BLaER1 (cell line): ENCODE measurements around the gene KLK10.
A peak's percentile ranks its signal among the peaks of the same experiment; 100 is the strongest.

Experiments used
- H3K27ac ChIP-seq: shearing (Covaris generic); formaldehyde crosslinking; 2 replicates; pipeline ENCODE4 v1.8.1; 2022
- H3K27me3 ChIP-seq: shearing (Covaris generic); formaldehyde crosslinking; 2 replicates; pipeline ENCODE4 v1.8.1; 2022
- H3K36me3 ChIP-seq: shearing (Covaris generic); formaldehyde crosslinking; 2 replicates; pipeline ENCODE4 v1.8.1; 2022
- H3K4me1 ChIP-seq: shearing (Covaris generic); formaldehyde crosslinking; 2 replicates; pipeline ENCODE4 v1.8.1; 2022
- H3K4me2 ChIP-seq: shearing (Covaris generic); formaldehyde crosslinking; 2 replicates; pipeline ENCODE4 v1.8.1; 2022
- H3K4me3 ChIP-seq: shearing (Covaris generic); formaldehyde crosslinking; 2 replicates; pipeline ENCODE4 v1.8.1; 2022
- H3K9ac ChIP-seq: shearing (Covaris generic); formaldehyde crosslinking; 2 replicates; pipeline ENCODE4 v1.8.1; 2022
- H3K9me3 ChIP-seq: shearing (Covaris generic); formaldehyde crosslinking; 2 replicates; pipeline ENCODE4 v1.8.1; 2022
- H4K20me1 ChIP-seq: shearing (Covaris generic); formaldehyde crosslinking; 2 replicates; pipeline ENCODE4 v1.8.1; 2022
- Cebpa-rat ChIP-seq: shearing (Covaris generic); IDR thresholded peaks from 2 replicates; pipeline ENCODE4 v1.8.1; 2022

The KLK10 gene

GRCh38 chr19:51016798-51017683 is 2.5 kb downstream of the KLK10 start:
- Histone ChIP-seq H3K4me1 (peaks cover 33% of the 10 kb centered on the region), H3K4me2 (no peak overlapping the region), H3K9me3 (no peaks in the 10 kb centered on the region), H3K9ac (no peak overlapping the region), H3K27me3 (peaks cover 42% of the 10 kb centered on the region), H3K36me3 (no peaks in the 10 kb centered on the region), H4K20me1 (no peaks in the 10 kb centered on the region; the same call in 1 of the 2 replicates), H3K27ac (no peak overlapping the region), H3K4me3 (no peak overlapping the region)
- no peak for TF ChIP-seq Cebpa-rat

DNA sequence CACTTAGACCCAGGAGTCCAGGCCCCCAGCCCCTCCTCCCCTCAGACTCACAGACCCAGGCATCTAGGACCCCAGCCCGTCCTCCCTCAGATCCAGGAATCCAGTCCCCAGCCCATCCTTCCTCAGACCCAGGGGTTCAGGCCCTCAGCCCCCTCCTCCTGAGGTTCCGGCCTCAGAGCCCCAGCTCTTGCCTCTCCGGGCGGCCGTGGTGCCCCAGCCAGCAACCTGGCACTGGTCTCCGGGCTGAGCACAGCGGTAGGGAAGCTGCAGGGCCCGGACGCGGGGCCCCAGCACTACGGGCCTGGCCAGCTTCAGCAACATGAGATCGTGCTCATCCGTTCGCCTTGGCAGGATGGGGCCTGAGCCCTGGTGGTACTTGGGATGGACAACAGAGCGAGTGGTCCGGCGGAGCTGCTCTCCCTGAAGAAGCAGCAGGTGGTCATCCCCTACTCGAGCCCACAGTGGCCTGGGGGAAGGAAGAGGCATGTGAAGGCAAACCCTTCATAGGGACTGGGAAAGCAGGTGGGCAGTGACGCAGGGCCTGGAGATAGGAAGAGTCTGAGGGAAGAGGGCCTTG is 3.7 kb downstream of the KLK10 start:
- no peak overlapping the region for H3K4me2 ChIP-seq
- H3K4me3 ChIP-seq: no peak overlapping the region
- no peak overlapping the region for H3K27ac ChIP-seq
- H3K27me3 ChIP-seq: peaks cover 42% of the 10 kb centered on the region
- peaks cover 33% of the 10 kb centered on the region for H3K4me1 ChIP-seq
- no peak overlapping the region for H3K9ac ChIP-seq
- no peaks in the 10 kb centered on the region; the same call in 1 of the 2 replicates for H4K20me1 ChIP-seq
- no peaks in the 10 kb centered on the region for H3K36me3 ChIP-seq
- H3K9me3 ChIP-seq: no peaks in the 10 kb centered on the region
- TF ChIP-seq Cebpa-rat: no peak

DNA sequence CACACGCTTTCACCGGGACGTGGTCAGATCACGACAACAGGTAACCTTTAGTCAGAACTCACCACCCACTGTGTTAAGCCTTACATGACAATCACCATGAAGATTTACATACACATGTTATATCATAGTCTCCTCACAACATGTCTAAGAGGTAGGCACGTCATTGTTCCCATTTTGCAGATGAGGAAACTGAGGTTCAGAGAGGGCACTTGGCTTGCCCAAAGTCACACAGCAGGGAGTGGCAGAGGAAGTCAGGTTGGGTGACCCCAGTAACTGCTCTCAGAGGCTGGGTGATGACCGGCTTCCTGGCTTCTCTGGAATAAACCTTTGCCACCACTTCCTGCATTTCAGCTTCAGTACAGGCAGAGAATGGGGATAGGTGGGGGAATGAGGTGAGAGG is 5.3 kb downstream of the KLK10 start:
- H3K9ac ChIP-seq: no peak overlapping the region
- H3K27ac ChIP-seq: no peak overlapping the region
- H3K36me3 ChIP-seq: no peaks in the 10 kb centered on the region
- TF ChIP-seq Cebpa-rat: no peak
- no peaks in the 10 kb centered on the region for H3K9me3 ChIP-seq
- peaks cover 27% of the 10 kb centered on the region for H3K27me3 ChIP-seq
- H3K4me1 ChIP-seq: peaks cover 30% of the 10 kb centered on the region
- H3K4me3 ChIP-seq: no peak overlapping the region
- no peaks in the 10 kb centered on the region; the same call in 1 of the 2 replicates for H4K20me1 ChIP-seq
- H3K4me2 ChIP-seq: no peak overlapping the region

DNA sequence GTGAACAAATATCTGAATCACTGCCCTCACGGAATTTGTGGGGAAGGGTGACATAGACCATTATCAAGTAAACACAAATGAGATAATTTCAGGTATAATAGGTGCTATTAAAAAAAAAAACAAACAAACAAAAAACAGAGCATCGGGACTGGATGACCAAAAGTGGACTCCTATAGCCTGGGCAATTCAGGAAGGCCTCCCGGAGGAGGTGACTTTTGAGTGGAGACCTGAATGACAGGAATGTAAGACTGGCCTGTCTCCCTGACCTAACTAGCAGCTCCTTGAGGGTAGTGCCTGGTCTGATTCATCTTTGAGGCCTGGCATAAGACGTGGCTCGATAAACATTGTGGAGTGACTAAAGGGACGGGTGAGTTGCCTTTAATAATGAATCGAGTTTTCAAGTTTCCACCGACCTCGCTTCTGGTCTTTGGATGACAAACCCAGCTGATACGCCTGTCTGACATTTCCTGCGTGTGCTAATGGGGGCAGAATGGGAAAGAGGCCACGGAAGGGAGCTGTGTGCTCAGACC is 6.8 kb downstream of the KLK10 start:
- Histone ChIP-seq H3K9ac (no peak overlapping the region), H3K27me3 (peaks cover 12% of the 10 kb centered on the region), H3K9me3 (no peaks in the 10 kb centered on the region), H3K27ac (no peak overlapping the region), H4K20me1 (no peaks in the 10 kb centered on the region; the same call in 1 of the 2 replicates), H3K36me3 (no peaks in the 10 kb centered on the region), H3K4me3 (no peak overlapping the region), H3K4me2 (peak overlapping the region; percentile 42), H3K4me1 (peaks cover 19% of the 10 kb centered on the region)
- TF ChIP-seq Cebpa-rat: no peak

GRCh38 chr19:51010066-51010795 is 9.3 kb downstream of the KLK10 start:
- no peaks in the 10 kb centered on the region for H3K36me3 ChIP-seq
- peaks cover 17% of the 10 kb centered on the region for H3K4me1 ChIP-seq
- H3K4me2 ChIP-seq: no peak overlapping the region
- no peak overlapping the region for H3K9ac ChIP-seq
- no peak for TF ChIP-seq Cebpa-rat
- no peak overlapping the region for H3K27ac ChIP-seq
- no peaks in the 10 kb centered on the region for H3K27me3 ChIP-seq
- no peak overlapping the region for H3K4me3 ChIP-seq
- H4K20me1 ChIP-seq: no peaks in the 10 kb centered on the region
- H3K9me3 ChIP-seq: no peaks in the 10 kb centered on the region

GRCh38 chr19:51009061-51009891 is 10.2 kb downstream of the KLK10 start:
- Histone ChIP-seq H3K4me3 (no peak overlapping the region), H3K36me3 (no peaks in the 10 kb centered on the region), H3K27ac (no peak overlapping the region), H3K4me1 (peaks cover 17% of the 10 kb centered on the region), H3K27me3 (no peaks in the 10 kb centered on the region), H3K4me2 (no peak overlapping the region), H3K9ac (no peak overlapping the region), H4K20me1 (no peaks in the 10 kb centered on the region), H3K9me3 (no peaks in the 10 kb centered on the region)
- TF ChIP-seq Cebpa-rat: no peak

DNA sequence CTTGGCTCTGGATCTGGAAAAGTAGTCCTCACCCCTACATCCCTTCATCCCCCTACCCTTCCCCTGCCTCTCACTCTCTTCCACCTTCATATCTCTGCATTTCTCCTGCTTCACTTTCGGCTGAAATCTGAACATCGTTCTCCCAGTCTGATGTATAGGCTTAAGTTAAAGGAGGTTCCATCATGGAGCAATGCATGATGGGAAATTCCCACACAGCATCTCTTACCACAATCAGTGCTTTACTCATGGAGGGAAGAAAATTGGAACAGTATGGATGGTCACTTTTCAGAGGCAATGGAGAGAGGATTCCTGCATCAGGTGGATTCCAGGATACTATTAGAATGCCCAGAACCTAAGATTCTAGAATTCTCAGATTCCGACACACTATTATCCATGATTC is 12.0 kb downstream of the KLK10 start:
- Histone ChIP-seq H3K4me1 (peaks cover 6% of the 10 kb centered on the region), H3K4me2 (no peak overlapping the region), H3K27me3 (no peaks in the 10 kb centered on the region), H3K4me3 (no peak overlapping the region), H3K9me3 (no peaks in the 10 kb centered on the region), H3K36me3 (no peaks in the 10 kb centered on the region), H3K9ac (no peak overlapping the region), H3K27ac (no peak overlapping the region), H4K20me1 (no peaks in the 10 kb centered on the region)
- no peak for TF ChIP-seq Cebpa-rat

DNA sequence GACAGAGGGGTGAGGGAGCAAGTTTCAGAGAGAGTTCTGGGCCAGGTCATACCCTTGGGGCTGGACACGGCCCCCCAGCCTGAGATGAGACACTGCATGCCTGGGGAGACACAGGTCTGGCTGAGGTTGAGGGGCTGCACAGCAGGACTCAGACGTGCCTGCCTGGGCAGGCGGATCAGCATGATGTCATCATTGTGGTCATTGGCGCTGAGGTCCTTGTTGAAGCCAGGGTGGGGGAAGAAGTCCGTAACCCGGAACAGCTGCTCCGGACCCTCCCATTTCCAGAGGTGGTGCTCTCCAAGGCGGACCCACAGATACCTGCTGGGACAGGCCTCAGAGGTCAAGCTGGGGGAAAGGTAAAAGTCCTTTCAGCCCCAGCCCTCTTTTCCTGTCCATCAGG is 13.1 kb downstream of the KLK10 start:
- H3K4me2 ChIP-seq: no peak overlapping the region
- no peaks in the 10 kb centered on the region for H4K20me1 ChIP-seq
- no peaks in the 10 kb centered on the region for H3K9me3 ChIP-seq
- no peaks in the 10 kb centered on the region for H3K27me3 ChIP-seq
- no peak overlapping the region for H3K27ac ChIP-seq
- H3K4me3 ChIP-seq: no peak overlapping the region
- H3K4me1 ChIP-seq: peaks cover 12% of the 10 kb centered on the region
- H3K9ac ChIP-seq: no peak overlapping the region
- H3K36me3 ChIP-seq: no peaks in the 10 kb centered on the region
- TF ChIP-seq Cebpa-rat: no peak

- H3K27ac ChIP-seq: no peak overlapping the region
- TF ChIP-seq Cebpa-rat: no peak
Measured at GRCh38 chr19:51005248-51005647, 14.3 kb downstream of the KLK10 start.

More at GRCh38 chr19:51005248-51005647, 14.3 kb downstream of the KLK10 start:
- Histone ChIP-seq H3K9ac (no peak overlapping the region), H3K9me3 (no peaks in the 10 kb centered on the region), H3K27me3 (no peaks in the 10 kb centered on the region), H3K4me2 (no peak overlapping the region), H3K36me3 (no peaks in the 10 kb centered on the region), H4K20me1 (no peaks in the 10 kb centered on the region), H3K4me1 (peaks cover 12% of the 10 kb centered on the region), H3K4me3 (no peak overlapping the region)
